HFFc6 (cell line): ENCODE measurements around the gene EIF4B. TPM values are rescaled to one million over a fixed set of nuclear protein-coding genes. Genes with fewer than 3 reads are reported as not detected.
"Not testable (repeated sequence)": the region's sequence is repeated elsewhere in the genome, so short reads cannot be mapped to it uniquely, and the experiment has no call there.

Experiments used
- DNase-seq: peaks from one replicate; pipeline ENCODE4 v3.0.0-alpha.2; 2018
- H3K27ac Mint-ChIP-seq: 2 replicates; pipeline ENCODE4 v1.8.0; 2020; ENCODE audit warnings: mild to moderate bottlenecking, mixed read lengths
- H3K27me3 Mint-ChIP-seq: 2 replicates; pipeline ENCODE4 v1.8.0; 2021; ENCODE audit warnings: mild to moderate bottlenecking, moderate library complexity, mixed read lengths; ENCODE audit not compliant: insufficient read depth
- H3K36me3 Mint-ChIP-seq: 2 replicates; pipeline ENCODE4 v1.8.0; 2021; ENCODE audit warnings: low read depth, mixed read lengths
- H3K4me1 Mint-ChIP-seq: 2 replicates; pipeline ENCODE4 v1.8.0; 2020; ENCODE audit warnings: low read depth, mixed read lengths
- H3K4me3 Mint-ChIP-seq: 2 replicates; pipeline ENCODE4 v1.8.0; 2020; ENCODE audit warnings: mild to moderate bottlenecking, moderate library complexity, mixed read lengths
- H3K9me3 Mint-ChIP-seq: 2 replicates; pipeline ENCODE4 v1.8.0; 2020; ENCODE audit warnings: mild to moderate bottlenecking, mixed read lengths
- CTCF ChIP-seq: fragments of 200-600 bp; sonication (generic); IDR thresholded peaks from 2 replicates; pipeline ENCODE4 v1.5.0; 2021; ENCODE audit warnings: antibody characterized with exemption, mild to moderate bottlenecking
- total RNA-seq, 6 experiments: library from RNA; stranded (reverse); fragmentation: NEBNext Ultra II Directional; extraction: Animal tissue kit (Norgen Biotek cat#: 25700); gene quantifications; 2 replicates in 1 of 6; 3 replicates in 5 of 6; pipeline ENCODE4 v1.2.3, GENCODE V29; 2021

Gene EIF4B
- total RNA-seq, 6 experiments from 2014 or later = 376 to 437 (median 392) TPM

- no peak overlapping the region; the same call in 1 of the 2 replicates for H3K27ac Mint-ChIP-seq
- no peak for TF ChIP-seq CTCF
- DNase-seq = no peak
- no peaks in the 10 kb centered on the region for H3K9me3 Mint-ChIP-seq
- H3K4me3 Mint-ChIP-seq = no peak overlapping the region
- peaks cover under 1% of the 10 kb centered on the region; the same call in 1 of the 2 replicates for H3K27me3 Mint-ChIP-seq
- H3K36me3 Mint-ChIP-seq = peaks cover 43% of the 10 kb centered on the region
- peaks cover 65% of the 10 kb centered on the region for H3K4me1 Mint-ChIP-seq
These were observed 5.6 kb downstream of the EIF4B start for GRCh38 chr12:53011889-53012288.

GRCh38 chr12:53012928-53013327, 6.7 kb downstream of the EIF4B start:
- Mint-ChIP-seq H3K4me3 (no peak overlapping the region), H3K4me1 (peaks cover 61% of the 10 kb centered on the region), H3K27me3 (no peaks in the 10 kb centered on the region), H3K27ac (no peak overlapping the region), H3K9me3 (no peaks in the 10 kb centered on the region), H3K36me3 (peaks cover 40% of the 10 kb centered on the region)
- TF ChIP-seq CTCF = no peak
- DNase-seq = no peak

GRCh38 chr12:53014709-53015108, 8.5 kb downstream of the EIF4B start:
- H3K36me3 Mint-ChIP-seq = peaks cover 42% of the 10 kb centered on the region
- H3K4me1 Mint-ChIP-seq = peaks cover 53% of the 10 kb centered on the region
- H3K27me3 Mint-ChIP-seq = no peaks in the 10 kb centered on the region
- no peak for DNase-seq
- H3K9me3 Mint-ChIP-seq = no peaks in the 10 kb centered on the region
- no peak for TF ChIP-seq CTCF
- peak overlapping the region; percentile 4; the same call in 1 of the 2 replicates for H3K27ac Mint-ChIP-seq
- H3K4me3 Mint-ChIP-seq = no peak overlapping the region

GRCh38 chr12:53025250-53025649, 19.0 kb downstream of the EIF4B start:
- H3K27ac Mint-ChIP-seq = peak overlapping the region; percentile 20; the same call in 1 of the 2 replicates
- no peak overlapping the region for H3K4me3 Mint-ChIP-seq
- no peaks in the 10 kb centered on the region for H3K4me1 Mint-ChIP-seq
- no peak for DNase-seq
- no peaks in the 10 kb centered on the region for H3K27me3 Mint-ChIP-seq
- peaks cover 40% of the 10 kb centered on the region for H3K36me3 Mint-ChIP-seq
- H3K9me3 Mint-ChIP-seq = no peaks in the 10 kb centered on the region
- no peak; the same call in 1 of the 2 replicates for TF ChIP-seq CTCF

- H3K9me3 Mint-ChIP-seq, H3K27ac Mint-ChIP-seq, H3K4me1 Mint-ChIP-seq, DNase-seq, H3K27me3 Mint-ChIP-seq, H3K4me3 Mint-ChIP-seq: not testable (repeated sequence)
- H3K36me3 Mint-ChIP-seq = peaks cover 46% of the 10 kb centered on the region
These were observed 20.8 kb downstream of the EIF4B start for GRCh38 chr12:53027014-53027413.

GRCh38 chr12:53031616-53032015, 25.4 kb downstream of the EIF4B start:
- Mint-ChIP-seq H3K4me3 (no peak overlapping the region), H3K4me1 (no peaks in the 10 kb centered on the region), H3K9me3 (no peaks in the 10 kb centered on the region), H3K27ac (no peak overlapping the region), H3K36me3 (peaks cover 48% of the 10 kb centered on the region), H3K27me3 (peaks cover 2% of the 10 kb centered on the region)
- peak; percentile 29; the same call in 1 of the 2 replicates for TF ChIP-seq CTCF
- no peak for DNase-seq

GRCh38 chr12:53033832-53034231, 27.6 kb downstream of the EIF4B start:
- H3K4me3 Mint-ChIP-seq, H3K9me3 Mint-ChIP-seq, H3K4me1 Mint-ChIP-seq, H3K27me3 Mint-ChIP-seq, H3K27ac Mint-ChIP-seq, DNase-seq: not testable (repeated sequence)
- peaks cover 50% of the 10 kb centered on the region for H3K36me3 Mint-ChIP-seq
